Astrocyte (in vitro differentiated cells and primary cell): ENCODE data around the gene ZP2.

Experiments
- EZH2 ChIP-seq: IDR thresholded peaks from 2 replicates; pipeline ENCODE4 v1.6.1; 2012; ENCODE audit warnings: mild to moderate bottlenecking, low read length, inconsistent platforms; ENCODE audit not compliant: insufficient read depth
- TF ChIP-seq, protein P1 (sequence below): IDR thresholded peaks from 2 replicates; pipeline ENCODE4 v1.5.1; 2011; ENCODE audit warnings: low read depth, mild to moderate bottlenecking, inconsistent platforms, low read length, moderate library complexity; ENCODE audit not compliant: insufficient read depth

DNA sequence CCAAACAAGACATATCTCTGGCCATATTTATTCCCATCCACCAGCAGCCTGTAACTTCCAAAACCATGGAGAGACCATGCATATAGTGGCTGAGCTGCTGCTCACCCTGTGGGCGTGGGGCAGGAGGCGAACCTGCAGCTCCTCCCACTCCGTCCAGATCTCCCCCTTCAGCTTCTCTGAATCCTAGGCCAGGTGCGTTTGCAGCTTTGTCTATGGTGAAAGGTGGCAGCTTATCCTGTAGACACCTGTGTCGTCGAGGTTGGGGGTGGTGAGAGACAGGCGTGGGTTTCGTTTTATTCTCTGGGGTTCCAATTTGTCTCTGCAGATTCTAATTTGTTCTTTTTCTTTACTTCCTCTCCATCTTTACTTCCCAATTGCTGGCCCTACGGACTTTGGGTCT, 12.4 kb upstream of the ZP2 start:
- TF ChIP-seq, protein P1, sequence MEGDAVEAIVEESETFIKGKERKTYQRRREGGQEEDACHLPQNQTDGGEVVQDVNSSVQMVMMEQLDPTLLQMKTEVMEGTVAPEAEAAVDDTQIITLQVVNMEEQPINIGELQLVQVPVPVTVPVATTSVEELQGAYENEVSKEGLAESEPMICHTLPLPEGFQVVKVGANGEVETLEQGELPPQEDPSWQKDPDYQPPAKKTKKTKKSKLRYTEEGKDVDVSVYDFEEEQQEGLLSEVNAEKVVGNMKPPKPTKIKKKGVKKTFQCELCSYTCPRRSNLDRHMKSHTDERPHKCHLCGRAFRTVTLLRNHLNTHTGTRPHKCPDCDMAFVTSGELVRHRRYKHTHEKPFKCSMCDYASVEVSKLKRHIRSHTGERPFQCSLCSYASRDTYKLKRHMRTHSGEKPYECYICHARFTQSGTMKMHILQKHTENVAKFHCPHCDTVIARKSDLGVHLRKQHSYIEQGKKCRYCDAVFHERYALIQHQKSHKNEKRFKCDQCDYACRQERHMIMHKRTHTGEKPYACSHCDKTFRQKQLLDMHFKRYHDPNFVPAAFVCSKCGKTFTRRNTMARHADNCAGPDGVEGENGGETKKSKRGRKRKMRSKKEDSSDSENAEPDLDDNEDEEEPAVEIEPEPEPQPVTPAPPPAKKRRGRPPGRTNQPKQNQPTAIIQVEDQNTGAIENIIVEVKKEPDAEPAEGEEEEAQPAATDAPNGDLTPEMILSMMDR: no peak
- no peak for TF ChIP-seq EZH2
